DND-41 (cell line): Measurements from ENCODE around the gene TCF25.

ENCODE experiments used
- ATAC-seq: fragments of 200-7000 bp; cut with Tn5 transposase; 3 replicates; pipeline ENCODE4 v1.9.1; 2021; ENCODE audit warnings: low read depth; ENCODE audit not compliant: insufficient read depth
- DNase-seq: peaks from one replicate; pipeline ENCODE4 v3.0.0-alpha.2; 2020
- H2AFZ ChIP-seq: 2 replicates; pipeline ENCODE4 v1.6.0; 2012; ENCODE audit warnings: low read depth, low read length
- H3K27ac ChIP-seq: 2 replicates; pipeline ENCODE4 v1.5.1; 2012; ENCODE audit warnings: low read length, inconsistent platforms
- H3K27me3 ChIP-seq: fragments of 200-600 bp; sonication (generic); 2 replicates; pipeline ENCODE4 v1.6.0; 2012; ENCODE audit warnings: low read length, mild to moderate bottlenecking, inconsistent platforms; ENCODE audit not compliant: insufficient read depth, poor library complexity
- H3K36me3 ChIP-seq: 2 replicates; pipeline ENCODE4 v1.5.1; 2012; ENCODE audit warnings: low read length, inconsistent platforms; ENCODE audit not compliant: insufficient read depth
- H3K4me1 ChIP-seq: 2 replicates; pipeline ENCODE4 v1.5.1; 2012; ENCODE audit warnings: mild to moderate bottlenecking, low read length; ENCODE audit not compliant: insufficient read depth
- H3K4me2 ChIP-seq: 2 replicates; pipeline ENCODE4 v1.6.0; 2012; ENCODE audit warnings: mild to moderate bottlenecking, moderate library complexity, low read length, inconsistent platforms; ENCODE audit not compliant: insufficient read depth
- H3K4me3 ChIP-seq, 2 experiments: fragments of 200-600 bp in 1 of 2; shearing (Covaris generic) in 1 of 2; 2 replicates each; pipeline ENCODE4 v1.5.1; 2012 to 2016; ENCODE audit warnings: inconsistent platforms in 2 of 2, low read length in 2 of 2, mild to moderate bottlenecking in 2 of 2, low read depth in 1 of 2, moderate library complexity in 1 of 2
- H3K79me2 ChIP-seq: 2 replicates; pipeline ENCODE4 v1.6.0; 2012; ENCODE audit warnings: low read length, inconsistent platforms; ENCODE audit not compliant: insufficient read depth
- H3K9ac ChIP-seq: 2 replicates; pipeline ENCODE4 v1.6.0; 2012; ENCODE audit warnings: low read depth, mild to moderate bottlenecking, inconsistent platforms, low read length, moderate library complexity
- H3K9me3 ChIP-seq: 2 replicates; pipeline ENCODE4 v1.5.1; 2012; ENCODE audit warnings: low read length, moderate library complexity, mild to moderate bottlenecking, inconsistent platforms; ENCODE audit not compliant: insufficient read depth, severe bottlenecking
- H4K20me1 ChIP-seq: 2 replicates; pipeline ENCODE4 v1.6.0; 2012; ENCODE audit warnings: low read length; ENCODE audit not compliant: insufficient read depth
- CTCF ChIP-seq: IDR thresholded peaks from 2 replicates; pipeline ENCODE4 v1.5.1; 2012; ENCODE audit warnings: borderline replicate concordance, low read length, moderate library complexity, mild to moderate bottlenecking; ENCODE audit not compliant: poor library complexity, severe bottlenecking; ENCODE audit errors: extremely low read depth
- EZH2 ChIP-seq: IDR thresholded peaks from 3 replicates; pipeline ENCODE4 v1.6.1; 2012; ENCODE audit warnings: borderline replicate concordance, low read depth, mild to moderate bottlenecking, moderate library complexity, low read length, inconsistent platforms; ENCODE audit not compliant: severe bottlenecking

Gene TCF25

GRCh38 chr16:89884041-89884421 lies 10.6 kb downstream of the TCF25 start:
- DNase-seq (no peak), ATAC-seq (no peak)
- Histone ChIP-seq H3K9me3 (no peaks in the 10 kb centered on the region), H3K4me3 (no peak overlapping the region), H3K79me2 (peaks cover 46% of the 10 kb centered on the region), H3K9ac (no peak overlapping the region), H3K27me3 (no peaks in the 10 kb centered on the region), H3K4me1 (no peaks in the 10 kb centered on the region), H3K4me2 (no peak overlapping the region), H3K36me3 (peaks cover 83% of the 10 kb centered on the region), H2AFZ (no peak overlapping the region), H3K27ac (no peak overlapping the region), H4K20me1 (peaks cover 43% of the 10 kb centered on the region)
- no peak for TF ChIP-seq CTCF
- no peak for TF ChIP-seq EZH2

- H4K20me1 ChIP-seq, result peaks cover 36% of the 10 kb centered on the region
Measured at GRCh38 chr16:89887243-89887642, 13.9 kb downstream of the TCF25 start.

GRCh38 chr16:89890200-89890599 lies 16.8 kb downstream of the TCF25 start:
- peaks cover 10% of the 10 kb centered on the region for H3K79me2 ChIP-seq

More at GRCh38 chr16:89887243-89887642, 13.9 kb downstream of the TCF25 start:
- Histone ChIP-seq H3K27me3 (no peaks in the 10 kb centered on the region), H3K9ac (no peak overlapping the region), H3K4me1 (no peaks in the 10 kb centered on the region), H3K27ac (no peak overlapping the region), H3K9me3 (no peaks in the 10 kb centered on the region), H3K79me2 (peaks cover 25% of the 10 kb centered on the region), H3K36me3 (peaks cover 85% of the 10 kb centered on the region), H3K4me2 (no peak overlapping the region), H2AFZ (no peak overlapping the region), H3K4me3 (no peak overlapping the region)
- no peak for ATAC-seq
- no peak for DNase-seq
- TF ChIP-seq EZH2 (no peak), CTCF (no peak)

More at GRCh38 chr16:89890200-89890599, 16.8 kb downstream of the TCF25 start:
- no peak for ATAC-seq
- Histone ChIP-seq H3K9me3 (no peaks in the 10 kb centered on the region), H3K36me3 (peaks cover 86% of the 10 kb centered on the region), H3K27me3 (no peaks in the 10 kb centered on the region), H3K4me2 (no peak overlapping the region), H2AFZ (no peak overlapping the region), H3K4me3 (no peak overlapping the region), H4K20me1 (peaks cover 31% of the 10 kb centered on the region), H3K9ac (no peak overlapping the region), H3K27ac (no peak overlapping the region), H3K4me1 (no peaks in the 10 kb centered on the region)
- no peak for TF ChIP-seq EZH2
- TF ChIP-seq CTCF, result no peak
- no peak for DNase-seq
